Heart right ventricle (tissue), 16 donors: ENCODE results near the gene TM4SF1. TPM values are rescaled to one million over a fixed set of nuclear protein-coding genes. Genes with fewer than 3 reads are reported as not detected.

ENCODE experiments used
- ATAC-seq, 8 donors: fragments of 200-7000 bp; cut with Tn5 transposase; one replicate each; pipeline ENCODE4 v1.9.1; 2020; ENCODE audit warnings: mild to moderate bottlenecking in 8 of 8, moderate library complexity in 8 of 8, moderate number of reproducible peaks in 1 of 8
- DNase-seq, 2 donors: peaks; one replicate each; pipeline ENCODE4 v3.0.0-alpha.2; 2020
- H3K27ac ChIP-seq, 10 donors: fragments of 200-600 bp; sonication (generic) in 2 of 10; one replicate each; pipeline versions ENCODE4 v1.5.0 to v1.8.0; 2020 to 2022; ENCODE audit warnings: mild to moderate bottlenecking in 3 of 10
- H3K27me3 ChIP-seq, 7 donors: fragments of 200-600 bp; one replicate each; pipeline ENCODE4 v1.8.0; 2021 to 2022; ENCODE audit warnings: mild to moderate bottlenecking in 2 of 7
- H3K36me3 ChIP-seq, 9 donors: fragments of 200-600 bp; sonication (generic) in 1 of 9; one replicate each; pipeline versions ENCODE4 v1.5.0 to v1.8.0; 2020 to 2022; ENCODE audit warnings: mild to moderate bottlenecking in 2 of 9
- H3K4me1 ChIP-seq, 9 donors: fragments of 200-600 bp; sonication (generic) in 1 of 9; one replicate each; pipeline versions ENCODE4 v1.5.0 to v1.8.0; 2020 to 2022; ENCODE audit warnings: mild to moderate bottlenecking in 4 of 9
- H3K4me3 ChIP-seq, 10 donors: fragments of 200-600 bp; sonication (generic) in 2 of 10; one replicate each; pipeline versions ENCODE4 v1.5.0 to v1.8.0; 2020 to 2022; ENCODE audit warnings: mild to moderate bottlenecking in 7 of 10, moderate library complexity in 2 of 10
- H3K9me3 ChIP-seq, 11 donors: fragments of 200-600 bp in 10 of 11; sonication (generic) in 2 of 11; one replicate each; pipeline versions ENCODE4 v1.5.0 to v1.8.0; 2013 to 2022; ENCODE audit warnings: mild to moderate bottlenecking in 2 of 11, control low read depth in 1 of 11, moderate library complexity in 1 of 11
- WGBS, 2 donors: extraction: QIAGEN DNeasy Blood & Tissue Kit; methylation state at CpG; one replicate each; pipeline ENCODE4 v1.1.7; 2013; ENCODE audit warnings: inconsistent platforms in 1 of 2; 5-methylcytosine and 5-hydroxymethylcytosine counted together
- intact Hi-C, 10 donors: fragments of 100-400 bp; cut with DNase I; formaldehyde crosslinking; loops; one replicate each; pipeline versions ENCODE4 v1.11.1 to v1.14.2; 2022
- polyA plus RNA-seq, 2 donors: library from polyadenylated mRNA; stranded (reverse); fragments of 200-250 nt; gene quantifications; one replicate each; pipeline ENCODE4 v1.2.3, GENCODE V29; 2013
- total RNA-seq, 10 donors: library from RNA; stranded (reverse); fragmentation: NEBNext Ultra II Directional in 3 of 10; extraction: Animal tissue kit (Norgen Biotek cat#: 25700) in 3 of 10; gene quantifications; one replicate each; pipeline versions ENCODE4 v1.2.1 to v1.2.4, GENCODE V29; 2021 to 2023
- TF ChIP-seq, protein P1 (sequence below), 9 donors: fragments of 200-600 bp; sonication (generic) in 2 of 9; IDR thresholded peaks; one replicate each; pipeline versions ENCODE4 v1.5.0 to v1.8.0; 2021 to 2022; ENCODE audit warnings: antibody characterized with exemption in 9 of 9, mild to moderate bottlenecking in 5 of 9, moderate library complexity in 1 of 9
- donor health status: Arrhythmogenic right ventricular cardiomyopathy.
- donor health status: ischemic (EF 13 %, LVEDD 7.1; RV severe dilation, severe dysfunction).
- donor health status: healthy with polysubstance abuse.
- donor health status: DM: no; HTN: yes; CAD: no.
- donor health status: DM: no; HTN: no; CAD: no.
- donor health status: ischemic (EF 25% LVEDD 6.9; RV normal size, moderate dysfunction).
- donor health status: ischemic (EF 25% LVEDD 5.7; RV mildly dilated, moderate dysfunction).
- donor health status: healthy.
- donor health status: DM: yes; HTN: yes; CAD: no.
- donor health status: Ischemic cardiomyopathy.
- donor health status: ischemic (EF 35%, LVEDD 5.7; RV mildly dilated, moderate dysfunction).
- donor health status: nonischemic (EF 11% LVEDD 7.7; RV severe dilation, severe dysfunction).
- donor health status: DM: yes; HTN: yes; CAD: no.
- donor health status: PGD.
- donor health status: ischemic (EF 29% LVEDD 5.4; RV normal size, mild dysfunction).
- donor health status: nonischemic (EF 23%, LVEDD 6.1; RV moderate dilation, normal function).

The TM4SF1 gene
- total and polyA plus RNA-seq, 12 donors: 63.6 to 142 (median 104) TPM

DNA sequence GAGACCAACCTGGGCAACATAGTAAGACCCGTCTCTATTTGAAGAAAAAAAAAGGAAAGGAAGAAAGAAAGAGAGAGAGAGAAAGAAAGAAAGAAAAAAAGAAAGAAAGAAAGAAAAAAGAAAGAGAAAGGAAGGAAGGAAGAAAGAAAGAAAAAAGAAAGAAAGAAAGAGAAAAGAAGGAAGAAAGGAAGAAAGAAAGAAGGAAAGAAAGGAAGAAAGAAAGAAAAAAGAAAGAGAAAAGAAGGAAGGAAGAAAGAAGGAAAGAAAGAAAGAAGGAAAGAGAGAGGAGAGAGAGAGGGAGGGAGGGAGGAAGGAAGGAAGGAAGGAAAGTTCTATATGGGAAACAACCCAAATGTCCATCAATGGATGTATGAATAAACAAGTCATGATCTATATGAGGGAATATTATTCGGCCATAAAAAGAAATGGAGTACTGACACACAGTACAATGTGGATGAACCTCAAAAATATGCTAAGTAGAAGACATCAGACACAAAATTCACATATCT is 28.8 kb upstream of the TM4SF1 start:
- Histone ChIP-seq H3K4me3 (no peak overlapping the region), H3K4me1 (peaks cover 0 to 2% (median 0%) of the 10 kb centered on the region in 9 donors), H3K27me3 (no peaks in the 10 kb centered on the region), H3K36me3 (no peaks in the 10 kb centered on the region), H3K27ac (no peak overlapping the region), H3K9me3 (peaks cover 0 to under 1% (median 0%) of the 10 kb centered on the region in 11 donors)
- 97 to 98% methylated on average over 2 of the region's 2 CpGs for WGBS, 2 donors
- TF ChIP-seq, protein P1, sequence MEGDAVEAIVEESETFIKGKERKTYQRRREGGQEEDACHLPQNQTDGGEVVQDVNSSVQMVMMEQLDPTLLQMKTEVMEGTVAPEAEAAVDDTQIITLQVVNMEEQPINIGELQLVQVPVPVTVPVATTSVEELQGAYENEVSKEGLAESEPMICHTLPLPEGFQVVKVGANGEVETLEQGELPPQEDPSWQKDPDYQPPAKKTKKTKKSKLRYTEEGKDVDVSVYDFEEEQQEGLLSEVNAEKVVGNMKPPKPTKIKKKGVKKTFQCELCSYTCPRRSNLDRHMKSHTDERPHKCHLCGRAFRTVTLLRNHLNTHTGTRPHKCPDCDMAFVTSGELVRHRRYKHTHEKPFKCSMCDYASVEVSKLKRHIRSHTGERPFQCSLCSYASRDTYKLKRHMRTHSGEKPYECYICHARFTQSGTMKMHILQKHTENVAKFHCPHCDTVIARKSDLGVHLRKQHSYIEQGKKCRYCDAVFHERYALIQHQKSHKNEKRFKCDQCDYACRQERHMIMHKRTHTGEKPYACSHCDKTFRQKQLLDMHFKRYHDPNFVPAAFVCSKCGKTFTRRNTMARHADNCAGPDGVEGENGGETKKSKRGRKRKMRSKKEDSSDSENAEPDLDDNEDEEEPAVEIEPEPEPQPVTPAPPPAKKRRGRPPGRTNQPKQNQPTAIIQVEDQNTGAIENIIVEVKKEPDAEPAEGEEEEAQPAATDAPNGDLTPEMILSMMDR (IDR thresholded peaks at IDR 0.05): no peak
- no peak for DNase-seq
- ATAC-seq: no peak
- intact Hi-C loops: no loop called here

DNA sequence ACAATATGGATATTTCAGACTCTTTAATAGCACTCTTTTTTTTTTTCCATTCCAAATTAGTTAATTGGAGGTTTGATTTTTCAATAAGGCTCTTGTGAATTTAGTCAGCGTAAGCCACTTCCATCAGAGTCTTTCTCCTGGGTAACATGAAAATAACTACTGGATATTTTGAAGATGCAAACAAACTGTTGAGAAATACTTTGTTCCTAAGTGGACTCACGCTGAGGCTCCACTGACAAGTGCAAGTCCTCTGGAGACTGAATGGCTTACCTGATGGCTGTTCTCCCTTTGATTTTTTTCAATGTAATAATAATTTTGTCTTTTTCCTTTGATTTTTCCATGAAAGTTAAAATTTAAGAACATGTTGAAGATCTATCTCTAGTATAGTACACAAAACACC is 26.0 kb upstream of the TM4SF1 start:
- Histone ChIP-seq H3K27ac (no peak overlapping the region), H3K27me3 (no peaks in the 10 kb centered on the region), H3K4me3 (no peak overlapping the region), H3K4me1 (peaks cover 0 to 4% (median 0%) of the 10 kb centered on the region in 9 donors), H3K9me3 (peaks cover 0 to 3% (median 0%) of the 10 kb centered on the region in 11 donors), H3K36me3 (no peaks in the 10 kb centered on the region)
- 92 to 93% methylated on average over 2 of the region's 2 CpGs for WGBS, 2 donors
- DNase-seq: no peak
- TF ChIP-seq, protein P1 (IDR thresholded peaks at IDR 0.05): no peak
- ATAC-seq: no peak
- intact Hi-C loops: no loop called here

DNA sequence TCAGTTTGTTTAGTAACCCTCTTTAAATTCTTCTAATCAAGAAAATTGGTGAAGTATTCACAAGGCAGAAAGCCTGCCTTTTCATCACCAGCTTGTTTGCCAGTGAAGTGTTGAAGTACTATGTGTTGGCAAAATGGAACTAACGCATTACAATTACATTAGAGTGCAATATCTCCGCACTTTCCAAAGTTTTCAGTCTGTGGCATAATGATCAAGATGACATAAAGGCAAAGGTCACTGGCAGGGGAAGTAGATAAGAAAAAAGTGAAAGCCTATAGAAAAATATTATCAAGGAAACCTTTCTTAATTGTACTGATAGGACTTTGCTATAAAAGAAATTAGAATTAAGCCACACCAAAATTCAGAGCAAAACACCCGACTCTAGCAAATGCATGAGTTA is 25.0 kb upstream of the TM4SF1 start:
- Histone ChIP-seq H3K9me3 (peaks cover 0 to 3% (median 0%) of the 10 kb centered on the region in 11 donors), H3K4me3 (no peak overlapping the region), H3K36me3 (no peaks in the 10 kb centered on the region), H3K27me3 (no peaks in the 10 kb centered on the region), H3K27ac (no peak overlapping the region), H3K4me1 (peaks cover 0 to 4% (median 0%) of the 10 kb centered on the region in 9 donors)
- TF ChIP-seq, protein P1 (IDR thresholded peaks at IDR 0.05): no peak
- 92 to 94% methylated on average over 3 of the region's 3 CpGs for WGBS, 2 donors
- no peak for ATAC-seq
- DNase-seq: no peak
- intact Hi-C loops: no loop called here

DNA sequence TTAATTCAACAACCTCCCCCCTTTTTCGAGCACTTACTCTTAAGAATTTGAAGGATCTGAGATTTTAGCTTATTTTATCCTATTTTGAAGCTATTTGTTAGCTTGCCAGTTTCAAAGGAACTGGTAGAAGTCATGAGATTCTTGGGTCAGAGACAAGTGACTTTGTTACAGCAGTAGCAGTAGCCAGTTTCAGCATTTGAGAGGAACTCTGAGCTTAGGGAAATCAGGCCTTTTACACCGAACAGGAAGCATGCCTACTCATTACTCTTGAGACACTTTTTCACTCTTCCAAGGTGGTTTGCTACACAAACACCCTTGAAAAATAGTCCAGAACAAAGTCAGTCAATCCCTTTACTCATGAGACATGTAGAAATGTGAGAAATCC is 24.5 kb upstream of the TM4SF1 start:
- peaks cover 0 to 4% (median 0%) of the 10 kb centered on the region in 9 donors for H3K4me1 ChIP-seq
- TF ChIP-seq, protein P1 (IDR thresholded peaks at IDR 0.05): no peak
- H3K36me3 ChIP-seq: no peaks in the 10 kb centered on the region
- WGBS, 2 donors: 87 to 90% methylated on average over 2 of the region's 2 CpGs
- intact Hi-C loops: no loop called here
- peaks cover 0 to 3% (median 0%) of the 10 kb centered on the region in 11 donors for H3K9me3 ChIP-seq
- DNase-seq (no peak), ATAC-seq (no peak)
- H3K27me3 ChIP-seq: no peaks in the 10 kb centered on the region
- no peak overlapping the region for H3K4me3 ChIP-seq
- H3K27ac ChIP-seq: no peak overlapping the region
